ENCODE data around the gene RNF130.
"Not testable (repeated sequence)": the region's sequence is repeated elsewhere in the genome, so short reads cannot be mapped to it uniquely, and the experiment has no call there.

The RNF130 gene

DNA sequence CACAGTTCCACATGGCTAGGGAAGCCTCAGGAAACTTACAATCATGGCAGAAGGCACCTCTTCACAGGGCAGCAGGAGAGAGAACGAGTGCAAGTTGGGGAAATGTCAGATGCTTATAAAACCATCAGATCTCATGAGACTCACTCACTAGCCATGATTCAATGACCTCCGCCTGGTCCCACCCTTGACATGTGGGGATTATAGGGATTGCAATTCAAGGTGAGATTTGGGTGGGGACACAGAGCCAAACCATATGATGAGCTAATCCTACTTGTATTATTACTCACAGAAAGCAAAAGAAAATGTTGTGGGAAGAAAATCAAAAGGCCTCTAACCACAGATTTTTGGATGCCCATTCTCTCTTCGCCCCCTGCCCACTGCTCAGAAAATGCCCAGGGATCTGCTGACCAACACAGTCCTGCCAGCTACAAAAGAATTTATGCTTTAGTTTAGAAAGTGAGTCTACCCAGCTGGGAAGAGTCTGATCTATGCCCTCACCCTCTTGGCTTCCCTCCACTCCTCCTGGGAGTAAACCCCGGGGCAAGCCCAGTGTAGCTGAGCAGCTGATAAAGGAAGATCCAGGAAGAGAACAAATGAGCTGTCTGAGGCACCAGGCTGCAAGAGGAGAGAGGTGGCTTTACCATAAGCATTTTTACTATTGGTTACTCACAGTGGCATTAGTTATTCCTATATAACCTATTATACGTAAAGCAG lies 53.1 kb downstream of the RNF130 start:
- no peak for FAIRE-seq
- TF ChIP-seq POLR2A (IDR thresholded peaks at IDR 0.05; ENCODE audit: low read depth, low read length) = no peak
- DNase-seq (ENCODE audit: insufficient read length, low spot score) = no peak

DNA sequence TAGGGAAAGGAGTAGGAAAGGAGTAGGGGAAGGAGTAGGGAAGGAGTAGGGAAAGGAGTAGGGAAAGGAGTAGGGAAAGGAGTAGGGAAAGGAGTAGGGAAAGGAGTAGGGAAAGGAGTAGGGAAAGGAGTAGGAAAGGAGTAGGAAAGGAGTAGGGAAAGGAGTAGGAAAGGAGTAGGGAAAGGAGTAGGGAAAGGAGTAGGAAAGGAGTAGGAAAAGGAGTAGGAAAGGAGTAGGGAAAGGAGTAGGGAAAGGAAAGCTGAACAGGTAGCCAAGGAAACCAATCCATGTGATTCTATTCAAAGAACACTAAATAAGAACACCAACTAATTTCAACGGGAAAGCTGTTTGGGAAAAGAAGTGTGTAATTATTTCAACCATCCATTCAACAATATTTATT lies 56.0 kb downstream of the RNF130 start:
- not testable (repeated sequence) for DNase-seq (ENCODE audit: insufficient read length, low spot score); FAIRE-seq

DNA sequence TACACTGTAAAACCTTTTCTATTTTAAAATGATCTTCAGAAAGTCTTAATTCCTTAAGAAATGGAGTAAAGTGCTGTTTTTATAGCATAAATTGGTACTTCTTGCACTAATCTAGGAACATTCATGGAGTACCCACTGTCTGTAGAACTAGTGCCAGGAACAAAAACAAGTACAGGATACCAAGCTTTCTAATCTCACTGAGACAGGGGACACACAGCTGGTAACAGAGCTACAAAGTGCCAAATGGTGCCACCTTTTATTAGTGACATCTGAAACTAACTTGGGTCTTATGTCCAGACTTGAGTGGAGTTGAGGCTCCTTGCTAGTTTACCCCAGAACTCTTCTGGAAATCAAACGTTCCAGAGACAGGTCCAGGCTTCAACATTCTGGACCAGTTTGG lies 57.9 kb downstream of the RNF130 start:
- FAIRE-seq (no peak), DNase-seq (ENCODE audit: insufficient read length, low spot score) (no peak)
- TF ChIP-seq POLR2A (IDR thresholded peaks at IDR 0.05; ENCODE audit: low read depth, low read length) = no peak

DNA sequence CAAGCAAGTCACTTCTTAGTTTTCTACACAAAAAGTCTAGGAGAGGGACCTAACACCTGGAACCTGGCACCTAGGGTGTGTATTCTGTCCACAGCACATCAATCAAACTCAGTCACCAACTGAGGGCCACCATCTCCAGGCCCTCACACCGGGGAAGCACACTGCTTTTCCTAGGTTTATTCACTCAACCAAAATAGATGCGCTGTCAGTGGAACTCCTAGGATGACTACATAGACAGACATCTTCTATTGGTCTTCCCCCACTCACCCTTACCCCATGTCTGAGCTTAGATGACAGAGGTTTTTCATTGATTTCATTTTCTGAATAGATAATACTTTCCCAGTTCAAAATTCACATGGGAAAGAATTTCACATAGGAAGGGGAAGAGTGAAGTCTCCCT lies 59.2 kb downstream of the RNF130 start:
- no peak for TF ChIP-seq POLR2A (IDR thresholded peaks at IDR 0.05; ENCODE audit: low read depth, low read length)
- DNase-seq (ENCODE audit: insufficient read length, low spot score) = no peak
- FAIRE-seq = no peak

GRCh38 chr5:180010636-180011035 lies 60.9 kb downstream of the RNF130 start:
- no peak for DNase-seq (ENCODE audit: insufficient read length, low spot score)
- no peak for FAIRE-seq
- no peak for TF ChIP-seq POLR2A (IDR thresholded peaks at IDR 0.05; ENCODE audit: low read depth, low read length)

DNA sequence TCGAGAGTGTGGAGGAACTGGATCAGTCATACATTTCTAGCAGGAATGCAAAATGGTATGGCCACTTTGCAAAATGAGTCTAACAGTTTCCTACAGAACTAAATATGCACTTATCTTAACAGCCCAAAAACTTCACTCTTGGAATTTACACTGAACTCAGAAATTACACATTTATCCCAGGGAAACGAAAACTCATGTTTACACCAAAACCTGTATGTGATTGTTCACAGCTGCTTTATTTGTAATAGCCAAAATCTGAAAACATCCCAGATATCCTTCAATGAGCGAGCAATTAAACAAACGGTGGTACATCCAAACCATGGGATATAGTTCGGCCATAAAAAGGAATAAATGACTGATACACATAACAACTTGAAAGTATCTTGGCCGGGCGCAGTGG lies 62.0 kb downstream of the RNF130 start:
- DNase-seq (ENCODE audit: insufficient read length, low spot score) (no peak), FAIRE-seq (no peak)
- no peak for TF ChIP-seq POLR2A (IDR thresholded peaks at IDR 0.05; ENCODE audit: low read depth, low read length)

- FAIRE-seq = no peak
- TF ChIP-seq POLR2A (IDR thresholded peaks at IDR 0.05; ENCODE audit: low read depth, low read length) = no peak
- no peak for DNase-seq (ENCODE audit: insufficient read length, low spot score)
Observed at GRCh38 chr5:180008433-180008832, 63.1 kb downstream of the RNF130 start.

DNA sequence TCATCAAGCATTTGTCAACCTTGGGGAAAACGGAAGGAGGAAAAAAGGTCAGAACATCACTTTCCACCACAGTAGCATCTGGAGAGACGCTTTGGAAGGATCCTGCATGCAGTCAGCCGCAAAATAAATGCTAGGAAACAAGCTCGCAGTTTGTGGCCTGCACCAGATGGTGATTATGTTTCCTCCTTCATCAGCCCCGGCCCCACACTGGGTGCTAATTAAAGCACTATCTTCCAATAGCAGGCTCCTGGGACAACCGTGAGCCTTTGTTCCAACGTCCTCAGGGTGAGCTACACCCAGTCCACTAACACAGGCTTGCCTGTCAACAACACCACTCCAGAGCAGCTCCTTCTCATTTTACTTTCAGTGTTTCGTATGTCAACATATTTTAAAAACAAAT lies 64.0 kb downstream of the RNF130 start:
- DNase-seq (ENCODE audit: insufficient read length, low spot score) = no peak
- FAIRE-seq = no peak
- TF ChIP-seq POLR2A (IDR thresholded peaks at IDR 0.05; ENCODE audit: low read depth, low read length) = no peak

DNA sequence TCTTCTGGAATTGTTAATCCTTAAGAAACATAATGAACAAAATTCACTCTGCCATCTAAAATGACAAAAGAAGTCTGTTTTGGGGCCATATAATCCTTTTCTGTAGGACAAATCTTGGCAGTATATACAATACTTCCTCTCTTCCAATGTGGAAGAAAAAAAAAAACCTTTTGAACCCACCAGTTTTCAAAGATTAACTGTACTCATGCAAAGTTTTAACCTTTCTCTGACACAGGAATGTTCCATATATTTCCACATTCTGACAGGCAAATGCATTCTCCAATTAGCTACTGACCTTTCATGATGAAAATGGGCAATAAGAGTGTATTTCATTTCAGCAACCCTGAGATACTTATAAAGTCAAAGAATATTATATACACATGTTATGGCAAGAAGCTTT lies 65.4 kb downstream of the RNF130 start:
- no peak for DNase-seq (ENCODE audit: insufficient read length, low spot score)
- no peak for TF ChIP-seq POLR2A (IDR thresholded peaks at IDR 0.05; ENCODE audit: low read depth, low read length)
- FAIRE-seq = no peak

DNA sequence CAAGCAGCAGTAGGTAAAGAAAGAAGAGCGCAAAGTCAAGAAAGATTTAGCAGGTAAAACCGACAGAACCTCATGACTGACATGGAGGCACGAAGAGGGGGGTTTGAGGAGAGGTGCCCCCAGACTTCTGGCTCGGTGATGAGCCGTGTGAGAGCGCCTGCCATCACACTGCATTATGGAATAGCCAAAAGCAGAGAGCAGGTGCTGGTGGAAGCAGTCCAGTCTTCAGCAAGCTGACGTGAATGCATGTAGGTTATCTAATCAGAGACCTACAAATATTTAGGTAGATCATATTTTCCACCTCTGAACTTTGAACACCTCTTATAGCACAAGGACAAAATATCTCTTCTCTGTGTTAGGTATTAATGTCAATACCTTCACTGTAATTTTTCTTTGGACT lies 68.4 kb downstream of the RNF130 start:
- no peak for DNase-seq (ENCODE audit: insufficient read length, low spot score)
- no peak for FAIRE-seq
- TF ChIP-seq POLR2A (IDR thresholded peaks at IDR 0.05; ENCODE audit: low read depth, low read length) = no peak

DNA sequence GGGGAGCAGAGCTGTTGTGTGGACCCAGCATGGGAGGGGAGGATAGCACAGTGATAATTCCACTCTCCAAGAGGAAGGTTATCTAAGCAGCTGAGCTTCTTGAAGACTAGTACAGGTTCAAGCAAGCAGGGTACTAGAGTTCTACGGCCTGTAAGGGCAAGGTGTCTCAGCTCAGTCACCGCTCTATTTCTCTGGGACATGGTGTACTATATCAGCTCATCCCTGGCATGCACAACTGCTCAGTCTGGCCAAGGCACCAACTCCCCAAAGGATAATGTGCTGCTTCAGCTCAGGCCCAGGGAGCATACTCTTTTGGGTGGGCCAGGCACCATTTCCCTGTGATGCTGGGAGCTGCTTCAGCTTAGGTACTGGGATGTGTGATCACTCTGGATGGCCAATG lies 69.8 kb downstream of the RNF130 start:
- DNase-seq (ENCODE audit: insufficient read length, low spot score) = no peak
- no peak for FAIRE-seq
- TF ChIP-seq POLR2A (IDR thresholded peaks at IDR 0.05; ENCODE audit: low read depth, low read length) = no peak

DNA sequence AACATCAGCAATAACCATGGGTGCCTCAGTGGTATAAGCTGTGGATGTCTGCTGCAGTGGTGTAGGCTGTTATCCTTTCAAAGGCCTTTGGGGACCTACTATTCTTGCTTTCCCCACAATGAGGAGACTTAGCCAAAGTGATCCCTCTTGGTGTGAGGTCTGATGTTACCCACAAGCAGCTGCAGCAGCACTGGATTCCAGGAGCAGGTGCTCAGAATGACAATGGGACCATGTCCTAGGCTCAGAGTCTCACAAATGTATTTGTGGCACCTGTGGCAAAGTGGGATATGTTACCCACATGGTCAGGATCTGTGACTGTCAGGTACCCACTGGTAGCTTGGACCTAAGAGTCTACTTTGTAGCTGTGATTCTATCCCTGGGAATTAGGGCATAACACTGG lies 70.4 kb downstream of the RNF130 start:
- TF ChIP-seq POLR2A (IDR thresholded peaks at IDR 0.05; ENCODE audit: low read depth, low read length) = no peak
- DNase-seq (ENCODE audit: insufficient read length, low spot score) (no peak), FAIRE-seq (no peak)

DNA sequence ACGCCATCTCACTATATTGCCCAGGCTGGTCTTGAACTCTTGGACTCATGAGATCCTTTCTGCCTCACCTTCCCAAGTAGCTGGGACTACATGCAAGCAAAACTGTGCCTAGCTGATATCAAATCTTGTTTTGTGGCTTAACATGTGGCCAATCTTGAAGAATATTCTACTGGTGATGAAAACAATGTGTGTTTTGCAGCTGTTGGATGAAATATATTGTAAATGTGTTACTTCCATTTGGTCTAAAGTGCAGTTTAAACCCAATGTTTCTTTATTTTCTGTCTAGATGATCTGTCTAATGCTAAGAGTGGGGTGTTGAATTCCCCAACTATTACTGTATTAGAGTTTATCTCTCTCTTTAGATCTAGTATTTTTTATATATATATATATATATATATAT lies 73.1 kb downstream of the RNF130 start:
- TF ChIP-seq POLR2A (IDR thresholded peaks at IDR 0.05; ENCODE audit: low read depth, low read length) = no peak
- DNase-seq (ENCODE audit: insufficient read length, low spot score) (no peak), FAIRE-seq (no peak)

DNA sequence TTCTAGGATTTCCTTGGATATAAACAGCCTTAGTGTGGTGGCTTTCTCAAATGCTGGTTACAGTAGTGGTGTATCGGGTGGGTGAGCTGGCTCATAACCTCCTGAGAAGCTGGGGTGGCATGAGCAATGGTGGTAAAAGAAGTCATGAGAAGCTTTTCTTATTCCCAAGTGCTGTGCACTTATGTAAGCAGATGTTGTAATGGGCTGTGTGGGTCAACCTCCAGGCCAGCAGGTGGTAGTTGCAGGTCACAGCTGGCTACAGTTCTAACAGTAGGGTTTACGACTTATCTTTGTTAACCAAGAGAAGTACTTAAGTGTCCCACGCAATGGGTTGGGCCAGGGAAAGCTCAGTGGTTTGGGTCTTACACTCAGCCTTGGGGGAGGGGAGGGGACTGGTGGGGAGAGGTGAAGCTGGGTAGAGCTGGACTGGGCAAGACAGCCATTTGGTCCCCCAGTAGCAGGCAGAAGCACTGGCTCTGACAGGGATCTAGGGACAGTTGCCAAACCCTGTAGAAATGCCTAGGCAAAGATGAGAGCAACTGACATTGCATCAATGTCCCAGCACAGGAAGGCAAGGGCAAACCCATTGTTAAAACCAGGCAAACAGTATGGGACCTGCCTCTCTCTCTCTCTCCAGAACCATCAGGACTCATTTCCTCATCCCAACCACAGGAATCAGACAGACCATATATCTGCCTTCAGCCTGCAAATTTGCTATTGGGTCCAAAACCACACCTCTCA lies 76.8 kb downstream of the RNF130 start:
- TF ChIP-seq POLR2A (IDR thresholded peaks at IDR 0.05; ENCODE audit: low read depth, low read length) = no peak
- FAIRE-seq = no peak
- no peak for DNase-seq (ENCODE audit: insufficient read length, low spot score)

GRCh38 chr5:179992855-179993254 lies 78.7 kb downstream of the RNF130 start:
- FAIRE-seq; DNase-seq (ENCODE audit: insufficient read length, low spot score): not testable (repeated sequence)

Data from H54 (cell line).